Choroid plexus epithelial cell (primary cell): ENCODE measurements around the gene RAC2.

ENCODE experiments used
- DNase-seq: peaks from one replicate; pipeline ENCODE4 v3.0.0-alpha.2; 2010; ENCODE audit warnings: low read depth
- H3K4me3 ChIP-seq: 2 replicates; pipeline ENCODE4 v1.5.1; 2011; ENCODE audit warnings: low read depth, mild to moderate bottlenecking, control low read depth, low read length, moderate library complexity
- CTCF ChIP-seq: conservative IDR thresholded peaks from 2 replicates; pipeline ENCODE4 v1.5.1; 2011; ENCODE audit warnings: low read depth, mild to moderate bottlenecking, control low read depth, inconsistent platforms, low read length, moderate library complexity

RAC2 gene

GRCh38 chr22:37276776-37277175, 32.7 kb upstream of the RAC2 start:
- TF ChIP-seq CTCF, result no peak
- DNase-seq, result peak; percentile 57
- no peak overlapping the region for H3K4me3 ChIP-seq

GRCh38 chr22:37275622-37276021, 31.6 kb upstream of the RAC2 start:
- DNase-seq, result no peak
- H3K4me3 ChIP-seq, result no peak overlapping the region
- no peak for TF ChIP-seq CTCF

- no peak overlapping the region for H3K4me3 ChIP-seq
- TF ChIP-seq CTCF, result no peak
- no peak for DNase-seq
These were observed 31.1 kb upstream of the RAC2 start for GRCh38 chr22:37275134-37275533.

- no peak for DNase-seq
These were observed 30.4 kb upstream of the RAC2 start for GRCh38 chr22:37274380-37274862.

GRCh38 chr22:37273846-37274225, 29.8 kb upstream of the RAC2 start:
- no peak for TF ChIP-seq CTCF
- H3K4me3 ChIP-seq, result no peak overlapping the region

More at GRCh38 chr22:37274380-37274862, 30.4 kb upstream of the RAC2 start:
- no peak overlapping the region for H3K4me3 ChIP-seq
- TF ChIP-seq CTCF, result no peak

GRCh38 chr22:37273126-37273845, 29.2 kb upstream of the RAC2 start:
- peak; percentile 77 for DNase-seq
- no peak overlapping the region for H3K4me3 ChIP-seq
- TF ChIP-seq CTCF, result no peak

More at GRCh38 chr22:37273846-37274225, 29.8 kb upstream of the RAC2 start:
- DNase-seq, result no peak

- no peak for TF ChIP-seq CTCF
- no peak for DNase-seq
- H3K4me3 ChIP-seq, result no peak overlapping the region
These were observed 27.0 kb upstream of the RAC2 start for GRCh38 chr22:37270928-37271650.
